DOHH2 (cell line): ENCODE measurements around the gene CDK14.

Experiments used
- H3F3A ChIP-seq: fragments of 200-600 bp; sonication (generic), shearing (Covaris generic); 2 replicates; pipeline ENCODE4 v1.6.0; 2016; ENCODE audit warnings: antibody characterized with exemption, mild to moderate bottlenecking; ENCODE audit not compliant: control insufficient read depth, insufficient read depth
- H3K27ac ChIP-seq: fragments of 200-600 bp; sonication (generic); 2 replicates; pipeline ENCODE4 v1.5.1; 2014; ENCODE audit warnings: low read depth, mild to moderate bottlenecking, low read length, moderate library complexity
- H3K27me3 ChIP-seq: fragments of 200-600 bp; sonication (generic); 2 replicates; pipeline ENCODE4 v1.6.1; 2014; ENCODE audit warnings: mild to moderate bottlenecking, low read length, mixed read lengths; ENCODE audit not compliant: control insufficient read depth
- H3K36me3 ChIP-seq: fragments of 200-600 bp; sonication (generic); 2 replicates; pipeline ENCODE4 v1.6.1; 2014; ENCODE audit warnings: mild to moderate bottlenecking, low read length, moderate library complexity, mixed read lengths; ENCODE audit not compliant: control insufficient read depth
- H3K4me1 ChIP-seq: fragments of 200-600 bp; sonication (generic); 2 replicates; pipeline ENCODE4 v1.6.1; 2014; ENCODE audit warnings: mild to moderate bottlenecking, low read length, mixed read lengths; ENCODE audit not compliant: control insufficient read depth
- H3K4me2 ChIP-seq: fragments of 200-600 bp; sonication (generic); 2 replicates; pipeline ENCODE4 v1.6.0; 2014; ENCODE audit warnings: mild to moderate bottlenecking, low read length, moderate library complexity
- H3K4me3 ChIP-seq: fragments of 200-600 bp; sonication (generic); 2 replicates; pipeline ENCODE4 v1.5.1; 2014; ENCODE audit warnings: mild to moderate bottlenecking, low read length, mixed read lengths
- H3K79me2 ChIP-seq: fragments of 200-600 bp; sonication (generic); 2 replicates; pipeline ENCODE4 v1.6.1; 2014; ENCODE audit warnings: mild to moderate bottlenecking, low read length, mixed read lengths; ENCODE audit not compliant: control insufficient read depth
- H3K9me2 ChIP-seq: fragments of 200-600 bp; sonication (generic); replicated peaks from 2 replicates; pipeline ENCODE4 v1.6.1; 2014; ENCODE audit warnings: mild to moderate bottlenecking, low read length, mixed read lengths; ENCODE audit not compliant: control insufficient read depth
- H3K9me3 ChIP-seq: fragments of 200-600 bp; sonication (generic); 2 replicates; pipeline ENCODE4 v1.6.1; 2014; ENCODE audit warnings: antibody characterized with exemption, low read length, mixed read lengths; ENCODE audit not compliant: control insufficient read depth, insufficient read depth
- H4K20me1 ChIP-seq: fragments of 200-600 bp; sonication (generic); 2 replicates; pipeline ENCODE4 v1.6.0; 2014; ENCODE audit warnings: low read depth, mild to moderate bottlenecking, antibody characterized with exemption, low read length, moderate library complexity; ENCODE audit not compliant: control insufficient read depth, insufficient read depth
- EZH2phosphoT487 ChIP-seq: fragments of 200-600 bp; sonication (generic); IDR thresholded peaks from 2 replicates; pipeline ENCODE4 v1.6.1; 2017; ENCODE audit warnings: borderline replicate concordance, mild to moderate bottlenecking, antibody characterized with exemption, low read length, moderate library complexity, mixed read lengths
- TF ChIP-seq, protein P1 (sequence below): fragments of 200-600 bp; sonication (generic); IDR thresholded peaks from one replicate; pipeline ENCODE4 v1.5.1; 2014; ENCODE audit warnings: antibody characterized with exemption, mild to moderate bottlenecking, low read depth, low read length; ENCODE audit not compliant: poor library complexity, severe bottlenecking

Gene CDK14

DNA sequence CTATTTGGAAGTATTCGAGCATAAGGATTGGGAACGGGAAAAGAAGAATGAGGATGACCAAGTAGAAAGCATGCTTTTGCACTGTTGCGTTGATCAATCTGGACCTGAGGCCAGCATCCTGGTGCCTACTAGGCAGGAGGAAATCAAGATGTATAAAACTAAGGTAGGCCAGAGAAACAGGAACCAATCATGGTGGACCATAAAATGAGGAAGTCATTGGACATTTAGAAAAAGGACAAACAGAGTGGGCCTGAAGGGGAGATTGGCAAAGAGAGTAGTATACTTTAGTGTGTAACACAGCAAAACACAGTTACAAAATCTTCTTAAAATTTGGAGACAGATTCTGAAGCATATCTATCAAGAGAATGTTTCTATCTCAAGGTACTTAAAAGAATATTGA lies 497.1 kb downstream of the CDK14 start:
- Histone ChIP-seq H3F3A (0 out of 2 replicates have a peak, but pooled peaks cover 5% of the 10 kb centered on the region), H3K27ac (no peak overlapping the region), H3K4me1 (peaks cover 9% of the 10 kb centered on the region; the same call in 1 of the 2 replicates)

DNA sequence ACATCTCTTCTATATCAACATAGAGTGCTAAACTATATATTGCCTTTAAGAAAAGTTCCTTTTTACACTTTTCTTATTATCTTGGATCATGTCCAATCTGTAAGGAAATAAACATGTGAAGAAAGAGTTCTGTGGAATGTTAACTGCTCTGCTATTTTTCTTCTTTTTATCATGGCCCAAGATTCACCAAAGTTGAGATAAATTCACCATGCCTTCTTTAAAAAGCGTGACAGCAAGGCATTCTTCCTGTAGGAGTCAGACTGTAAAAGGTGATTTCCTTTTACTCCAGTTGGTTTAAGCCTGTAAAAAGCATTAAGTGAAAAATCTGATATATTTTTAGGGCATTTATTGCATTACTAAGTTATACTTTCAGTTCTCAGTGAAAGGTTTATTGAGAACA lies 502.4 kb downstream of the CDK14 start:
- no peaks in the 10 kb centered on the region for H4K20me1 ChIP-seq
- no peaks in the 10 kb centered on the region for H3K4me1 ChIP-seq
- no peak overlapping the region for H3K4me3 ChIP-seq
- no peaks in the 10 kb centered on the region for H3F3A ChIP-seq
- no peaks in the 10 kb centered on the region; the same call in 1 of the 2 replicates for H3K36me3 ChIP-seq
- no peak overlapping the region for H3K4me2 ChIP-seq
- no peaks in the 10 kb centered on the region for H3K9me2 ChIP-seq
- H3K27ac ChIP-seq, result no peak overlapping the region
- no peak for TF ChIP-seq EZH2phosphoT487
- TF ChIP-seq, protein P1, sequence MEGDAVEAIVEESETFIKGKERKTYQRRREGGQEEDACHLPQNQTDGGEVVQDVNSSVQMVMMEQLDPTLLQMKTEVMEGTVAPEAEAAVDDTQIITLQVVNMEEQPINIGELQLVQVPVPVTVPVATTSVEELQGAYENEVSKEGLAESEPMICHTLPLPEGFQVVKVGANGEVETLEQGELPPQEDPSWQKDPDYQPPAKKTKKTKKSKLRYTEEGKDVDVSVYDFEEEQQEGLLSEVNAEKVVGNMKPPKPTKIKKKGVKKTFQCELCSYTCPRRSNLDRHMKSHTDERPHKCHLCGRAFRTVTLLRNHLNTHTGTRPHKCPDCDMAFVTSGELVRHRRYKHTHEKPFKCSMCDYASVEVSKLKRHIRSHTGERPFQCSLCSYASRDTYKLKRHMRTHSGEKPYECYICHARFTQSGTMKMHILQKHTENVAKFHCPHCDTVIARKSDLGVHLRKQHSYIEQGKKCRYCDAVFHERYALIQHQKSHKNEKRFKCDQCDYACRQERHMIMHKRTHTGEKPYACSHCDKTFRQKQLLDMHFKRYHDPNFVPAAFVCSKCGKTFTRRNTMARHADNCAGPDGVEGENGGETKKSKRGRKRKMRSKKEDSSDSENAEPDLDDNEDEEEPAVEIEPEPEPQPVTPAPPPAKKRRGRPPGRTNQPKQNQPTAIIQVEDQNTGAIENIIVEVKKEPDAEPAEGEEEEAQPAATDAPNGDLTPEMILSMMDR, result no peak
- H3K79me2 ChIP-seq, result no peaks in the 10 kb centered on the region
- no peaks in the 10 kb centered on the region for H3K9me3 ChIP-seq
- no peaks in the 10 kb centered on the region for H3K27me3 ChIP-seq

More for the DNA sequence above, 497.1 kb downstream of the CDK14 start:
- Histone ChIP-seq H3K27me3 (no peaks in the 10 kb centered on the region), H4K20me1 (0 out of 2 replicates have a peak, but pooled peaks cover 3% of the 10 kb centered on the region), H3K9me2 (no peaks in the 10 kb centered on the region; the same call in 1 of the 2 replicates), H3K79me2 (no peaks in the 10 kb centered on the region), H3K9me3 (no peaks in the 10 kb centered on the region), H3K4me2 (no peak overlapping the region), H3K36me3 (peaks cover 8% of the 10 kb centered on the region), H3K4me3 (no peak overlapping the region)
- TF ChIP-seq, protein P1, result no peak
- TF ChIP-seq EZH2phosphoT487, result no peak

DNA sequence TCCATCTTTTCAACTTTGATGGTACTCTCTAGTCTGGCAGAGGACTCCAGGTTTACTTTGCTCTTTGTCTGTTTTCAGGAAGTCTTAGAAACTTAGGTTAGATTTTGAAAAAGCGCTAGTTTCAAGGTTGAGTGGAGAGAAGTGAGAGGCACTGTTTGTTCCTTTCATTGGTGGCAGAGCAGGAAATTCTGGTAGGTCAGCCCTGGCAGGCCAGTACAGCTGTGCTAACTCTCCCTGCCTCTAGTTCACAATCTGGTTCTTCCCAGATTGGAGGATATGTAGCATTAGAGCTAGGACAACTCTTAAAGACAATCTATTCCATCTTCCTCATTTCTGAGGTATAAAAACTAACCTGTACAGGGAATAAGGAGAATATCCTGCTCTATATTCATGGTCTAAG lies 507.2 kb downstream of the CDK14 start:
- Histone ChIP-seq H3K27ac (no peak overlapping the region), H3K4me2 (no peak overlapping the region), H3K79me2 (no peaks in the 10 kb centered on the region), H4K20me1 (no peaks in the 10 kb centered on the region), H3F3A (no peaks in the 10 kb centered on the region), H3K9me2 (no peaks in the 10 kb centered on the region), H3K36me3 (no peaks in the 10 kb centered on the region), H3K9me3 (no peaks in the 10 kb centered on the region), H3K27me3 (no peaks in the 10 kb centered on the region), H3K4me3 (no peak overlapping the region), H3K4me1 (no peaks in the 10 kb centered on the region)
- TF ChIP-seq EZH2phosphoT487, result no peak
- TF ChIP-seq, protein P1, result no peak

DNA sequence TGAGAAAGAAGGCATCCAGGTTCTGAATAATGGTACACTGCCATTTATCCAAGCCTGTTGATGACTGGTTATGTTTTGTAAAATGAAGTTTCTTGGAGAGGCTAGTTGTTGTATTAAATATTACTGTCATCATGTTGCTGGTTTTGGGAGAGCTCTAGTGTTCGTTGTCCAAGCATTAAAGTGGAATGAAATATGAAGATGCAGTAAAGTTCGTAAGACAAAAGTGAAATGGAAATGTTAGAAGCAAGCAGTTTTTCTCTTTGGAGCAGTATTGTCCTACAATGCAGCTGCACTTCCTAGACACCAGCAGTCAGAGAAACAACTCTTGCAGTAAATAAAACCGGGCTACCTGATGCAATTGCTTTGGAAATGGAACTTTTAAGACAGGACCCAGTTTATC lies 511.3 kb downstream of the CDK14 start:
- Histone ChIP-seq H4K20me1 (no peaks in the 10 kb centered on the region), H3K27ac (no peak overlapping the region), H3K4me3 (no peak overlapping the region), H3K27me3 (no peaks in the 10 kb centered on the region), H3K4me1 (no peaks in the 10 kb centered on the region), H3K9me2 (no peaks in the 10 kb centered on the region), H3K9me3 (no peaks in the 10 kb centered on the region), H3F3A (no peaks in the 10 kb centered on the region), H3K36me3 (peaks cover 3% of the 10 kb centered on the region), H3K79me2 (no peaks in the 10 kb centered on the region), H3K4me2 (no peak overlapping the region)
- TF ChIP-seq EZH2phosphoT487, result no peak
- TF ChIP-seq, protein P1, result no peak
